HG03520 (cell line): ENCODE data around the gene USP6NL.
A peak's percentile ranks its signal among the peaks of the same experiment; 100 is the strongest.
"Not testable (repeated sequence)": the region's sequence is repeated elsewhere in the genome, so short reads cannot be mapped to it uniquely, and the experiment has no call there.

Experiments used
- ATAC-seq: cut with Tn5 transposase; IDR thresholded peaks from one replicate; pipeline ENCODE4 v1.9.1; 2021; ENCODE audit warnings: mild to moderate bottlenecking, moderate library complexity; ENCODE audit not compliant: unreplicated experiment

The USP6NL gene

GRCh38 chr10:11448545-11449244, 162.8 kb downstream of the USP6NL start:
- ATAC-seq, result peak; percentile 74

DNA sequence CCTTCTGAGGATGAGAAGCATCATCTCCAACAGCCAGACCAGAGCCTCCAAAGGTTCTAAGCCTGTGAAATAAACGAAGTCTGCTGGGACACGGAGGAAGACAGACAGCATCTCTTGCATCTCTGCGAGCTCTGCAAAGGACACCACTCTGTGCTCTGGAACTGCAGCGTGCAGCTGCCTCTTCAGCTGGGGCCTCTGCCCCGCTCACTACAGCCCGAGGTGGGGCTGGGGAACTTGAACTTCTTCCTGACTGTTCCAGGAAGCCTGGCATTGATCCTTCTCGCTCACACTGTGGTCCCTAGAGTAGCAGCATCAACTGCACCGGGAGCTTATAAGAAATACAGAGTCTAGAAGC, 163.3 kb downstream of the USP6NL start:
- ATAC-seq, result peak; percentile 49

DNA sequence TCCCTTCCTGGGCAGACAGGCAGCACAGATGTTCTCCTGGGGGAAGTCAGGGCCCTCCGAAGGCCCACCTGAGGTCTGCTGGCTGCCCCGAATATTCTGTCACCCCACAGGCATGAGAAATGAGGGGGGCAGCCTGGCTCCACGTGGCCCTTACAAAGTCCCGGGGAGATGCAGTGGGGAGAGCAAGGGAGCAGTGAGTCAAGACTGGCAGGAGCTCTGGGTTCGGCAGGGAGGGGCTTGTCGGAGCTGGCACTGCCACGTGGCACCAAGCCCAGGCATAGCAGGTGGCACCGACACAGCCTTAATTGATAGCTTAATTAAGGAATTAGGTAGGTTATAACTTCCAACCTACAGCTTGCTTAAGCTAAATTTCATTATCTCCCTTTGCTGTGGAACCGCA, 163.9 kb downstream of the USP6NL start:
- ATAC-seq, result no peak

DNA sequence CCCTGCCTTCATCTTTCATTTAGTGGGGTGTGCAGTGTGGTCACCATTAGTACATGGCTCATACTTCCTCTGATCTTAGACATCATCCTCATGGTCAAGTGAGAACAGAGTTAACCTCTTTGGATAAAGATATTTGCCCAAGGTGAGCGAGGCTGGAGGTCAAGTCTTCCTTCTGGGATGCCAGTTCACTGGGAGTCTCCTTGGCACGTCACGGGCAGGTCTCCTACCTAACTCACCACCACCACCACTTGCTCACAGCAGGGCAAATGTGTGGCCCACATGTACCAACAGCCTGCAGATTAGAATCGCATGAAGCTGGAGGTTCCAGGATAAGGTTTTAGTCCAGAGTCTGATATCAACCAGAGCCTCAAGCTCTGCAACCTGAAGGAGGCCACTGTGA, 164.6 kb downstream of the USP6NL start:
- no peak for ATAC-seq

- ATAC-seq, result no peak
Observed at GRCh38 chr10:11446133-11446532, 165.3 kb downstream of the USP6NL start.

DNA sequence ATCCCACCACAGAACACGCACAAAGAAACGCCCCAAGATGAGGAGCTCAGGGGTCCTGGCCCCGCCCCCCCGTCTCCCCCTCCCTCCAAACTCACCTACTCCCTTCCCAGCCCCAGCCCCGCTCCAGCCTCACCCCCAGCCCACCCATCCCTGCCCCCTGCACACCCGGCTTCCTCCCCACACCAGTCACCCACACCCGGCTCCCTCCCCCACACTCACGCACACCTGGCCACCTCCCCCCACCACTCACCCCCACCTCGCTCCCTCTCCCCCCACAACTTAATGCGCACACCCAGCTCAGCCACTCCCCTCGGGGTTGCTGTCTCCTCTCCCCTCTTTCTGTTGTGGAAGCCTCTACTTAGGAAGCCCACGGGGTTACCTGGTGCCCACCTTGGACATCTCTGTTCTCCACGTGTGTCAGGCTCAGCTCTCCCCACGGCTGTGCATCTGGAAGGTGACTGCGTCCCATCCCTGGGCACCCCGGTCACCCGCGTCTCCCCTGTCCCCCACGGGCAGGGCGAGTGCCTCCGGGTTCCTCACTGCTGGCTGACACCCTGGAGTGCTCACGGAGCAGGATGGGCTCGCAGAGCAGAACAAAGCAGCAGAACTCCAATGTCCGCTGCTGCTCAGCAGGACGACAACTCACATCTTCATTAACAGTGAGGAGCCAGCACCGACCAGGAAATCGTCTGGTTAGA, 166.8 kb downstream of the USP6NL start:
- ATAC-seq, result no peak

- no peak for ATAC-seq
Observed at GRCh38 chr10:11444155-11444530, 167.3 kb downstream of the USP6NL start.

- no peak for ATAC-seq
Observed at GRCh38 chr10:11443468-11444154, 167.8 kb downstream of the USP6NL start.

GRCh38 chr10:11442001-11442773, 169.3 kb downstream of the USP6NL start:
- no peak for ATAC-seq

- no peak for ATAC-seq
Observed at GRCh38 chr10:11441151-11441535, 170.3 kb downstream of the USP6NL start.

DNA sequence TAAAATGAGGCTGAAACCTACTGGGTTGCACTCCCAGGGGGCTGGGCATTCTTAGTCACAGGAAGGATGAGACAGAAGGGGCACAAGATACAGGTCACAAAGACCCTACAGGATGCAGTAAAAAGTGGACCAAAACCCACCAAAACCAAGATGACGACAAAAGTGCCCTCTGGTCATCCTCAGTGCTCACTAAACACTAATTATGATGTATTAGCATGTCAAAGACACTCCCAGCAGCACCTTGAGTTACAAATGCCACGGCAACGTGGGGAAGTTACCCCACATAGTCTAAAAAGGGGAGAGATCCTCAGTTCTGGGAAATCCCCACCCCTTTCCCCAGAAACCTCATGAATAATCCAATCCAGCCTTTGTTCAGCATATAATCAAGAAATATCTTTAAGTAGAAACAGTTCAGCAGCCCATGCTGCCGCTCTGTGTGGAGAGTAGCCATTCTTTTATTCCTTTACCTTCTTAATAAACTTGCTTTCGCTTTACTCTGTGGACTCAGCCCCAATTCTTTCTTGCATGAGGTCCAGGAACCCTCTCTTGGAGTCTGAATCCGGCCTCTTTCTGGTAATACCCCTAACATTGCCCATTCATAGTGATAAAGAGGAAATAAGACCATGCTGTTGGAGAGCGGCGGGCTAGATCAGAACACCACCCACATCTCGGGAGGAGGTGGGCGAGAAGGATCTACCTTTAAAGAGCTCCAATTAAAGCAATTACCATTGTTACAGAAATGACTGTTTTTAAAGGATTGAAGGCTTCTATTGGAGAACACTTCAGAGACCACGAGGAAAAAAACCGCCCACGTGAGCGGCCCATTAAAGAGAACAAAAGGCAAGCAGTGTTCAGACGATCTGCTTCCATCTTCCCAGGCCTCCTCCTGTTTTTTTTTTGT, 170.9 kb downstream of the USP6NL start:
- ATAC-seq, result no peak

GRCh38 chr10:11439523-11440053, 171.9 kb downstream of the USP6NL start:
- ATAC-seq, result no peak

GRCh38 chr10:11437391-11438142, 173.9 kb downstream of the USP6NL start:
- ATAC-seq, result no peak

DNA sequence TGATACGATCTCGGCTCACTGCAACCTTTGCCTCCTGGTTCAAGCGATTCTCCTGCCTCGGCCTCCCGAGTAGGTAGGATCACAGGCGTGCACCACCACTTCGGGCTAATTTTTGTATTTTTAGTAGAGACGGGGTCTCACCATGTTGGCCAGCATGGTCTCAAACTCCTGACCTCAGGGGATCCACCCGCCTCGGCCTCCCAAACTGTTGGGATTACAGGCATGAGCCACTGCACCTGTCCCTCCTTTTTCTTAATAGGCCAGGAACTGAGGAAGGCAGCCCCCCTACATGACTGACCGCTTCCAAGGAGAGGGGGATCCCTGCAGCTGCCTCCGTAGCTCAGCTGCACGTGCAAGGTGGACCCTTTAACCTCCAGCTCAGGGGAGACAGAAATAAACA, 175.0 kb downstream of the USP6NL start:
- ATAC-seq, result not testable (repeated sequence)

GRCh38 chr10:11435581-11435981, 175.9 kb downstream of the USP6NL start:
- ATAC-seq, result no peak

- ATAC-seq, result no peak
Observed at GRCh38 chr10:11434324-11434723, 177.1 kb downstream of the USP6NL start.

GRCh38 chr10:11433657-11434056, 177.8 kb downstream of the USP6NL start:
- no peak for ATAC-seq

- ATAC-seq, result no peak
Observed at GRCh38 chr10:11431216-11431555, 180.3 kb downstream of the USP6NL start.

GRCh38 chr10:11430421-11431215, 180.8 kb downstream of the USP6NL start:
- no peak for ATAC-seq
